ENCODE results near the gene MLKL. TPM values are rescaled to one million over a fixed set of nuclear protein-coding genes. Genes with fewer than 3 reads are reported as not detected.

MLKL gene
- total RNA-seq, 1 experiment from 2014 or later = 4.3 TPM

DNA sequence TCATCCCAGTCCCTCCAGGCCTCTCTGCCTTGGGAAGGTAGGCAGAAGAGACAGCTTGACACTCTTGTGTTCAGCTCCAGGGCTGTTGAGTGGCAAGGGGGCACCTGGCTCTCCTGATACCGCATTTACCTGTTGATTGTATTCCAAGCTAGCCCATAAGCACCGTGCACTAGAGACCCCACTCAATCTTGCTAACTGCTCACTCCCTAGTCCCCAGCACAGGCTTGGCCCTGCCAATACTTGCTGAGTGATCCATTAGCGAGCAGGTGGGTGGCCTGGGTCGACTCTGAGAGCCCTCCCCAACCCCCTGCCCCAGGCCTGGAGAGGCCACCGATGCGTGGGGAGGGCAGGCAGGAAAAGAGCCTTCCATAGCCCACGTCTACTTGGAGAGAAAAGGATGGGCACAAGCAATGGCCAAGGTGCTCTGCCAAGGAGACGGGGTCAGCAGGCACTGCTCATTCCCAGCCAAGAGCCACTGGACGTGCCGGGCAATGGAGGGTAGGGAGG, 44.5 kb upstream of the MLKL start:
- CTCF ChIA-PET = interaction anchor here (2.1 kb wide), 1 partner anchor 29 kb away, joined by 6 read pairs; no protein-coding TSS in a partner anchor
- Mint-ChIP-seq H3K9me3 (no peaks in the 10 kb centered on the region), H3K36me3 (no peaks in the 10 kb centered on the region), H3K27ac (no peak overlapping the region), H3K4me3 (no peak overlapping the region), H3K27me3 (ENCODE audit: low read depth) (no peaks in the 10 kb centered on the region), H3K4me1 (peaks cover 32% of the 10 kb centered on the region)
- no peak for ATAC-seq
- no peak for DNase-seq (ENCODE audit: low spot score)
- TF ChIP-seq RORB (CRISPR knock-in tag; IDR thresholded peaks at IDR 0.05) = no peak
- no peak for TF ChIP-seq NFE2L1 (CRISPR knock-in tag; IDR thresholded peaks at IDR 0.05)
- no peak for TF ChIP-seq NR3C1 (CRISPR knock-in tag; conservative IDR thresholded peaks at IDR 0.05; ENCODE audit: low read depth)
- TF ChIP-seq, protein P1, sequence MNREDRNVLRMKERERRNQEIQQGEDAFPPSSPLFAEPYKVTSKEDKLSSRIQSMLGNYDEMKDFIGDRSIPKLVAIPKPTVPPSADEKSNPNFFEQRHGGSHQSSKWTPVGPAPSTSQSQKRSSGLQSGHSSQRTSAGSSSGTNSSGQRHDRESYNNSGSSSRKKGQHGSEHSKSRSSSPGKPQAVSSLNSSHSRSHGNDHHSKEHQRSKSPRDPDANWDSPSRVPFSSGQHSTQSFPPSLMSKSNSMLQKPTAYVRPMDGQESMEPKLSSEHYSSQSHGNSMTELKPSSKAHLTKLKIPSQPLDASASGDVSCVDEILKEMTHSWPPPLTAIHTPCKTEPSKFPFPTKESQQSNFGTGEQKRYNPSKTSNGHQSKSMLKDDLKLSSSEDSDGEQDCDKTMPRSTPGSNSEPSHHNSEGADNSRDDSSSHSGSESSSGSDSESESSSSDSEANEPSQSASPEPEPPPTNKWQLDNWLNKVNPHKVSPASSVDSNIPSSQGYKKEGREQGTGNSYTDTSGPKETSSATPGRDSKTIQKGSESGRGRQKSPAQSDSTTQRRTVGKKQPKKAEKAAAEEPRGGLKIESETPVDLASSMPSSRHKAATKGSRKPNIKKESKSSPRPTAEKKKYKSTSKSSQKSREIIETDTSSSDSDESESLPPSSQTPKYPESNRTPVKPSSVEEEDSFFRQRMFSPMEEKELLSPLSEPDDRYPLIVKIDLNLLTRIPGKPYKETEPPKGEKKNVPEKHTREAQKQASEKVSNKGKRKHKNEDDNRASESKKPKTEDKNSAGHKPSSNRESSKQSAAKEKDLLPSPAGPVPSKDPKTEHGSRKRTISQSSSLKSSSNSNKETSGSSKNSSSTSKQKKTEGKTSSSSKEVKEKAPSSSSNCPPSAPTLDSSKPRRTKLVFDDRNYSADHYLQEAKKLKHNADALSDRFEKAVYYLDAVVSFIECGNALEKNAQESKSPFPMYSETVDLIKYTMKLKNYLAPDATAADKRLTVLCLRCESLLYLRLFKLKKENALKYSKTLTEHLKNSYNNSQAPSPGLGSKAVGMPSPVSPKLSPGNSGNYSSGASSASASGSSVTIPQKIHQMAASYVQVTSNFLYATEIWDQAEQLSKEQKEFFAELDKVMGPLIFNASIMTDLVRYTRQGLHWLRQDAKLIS (CRISPR knock-in tag; IDR thresholded peaks at IDR 0.05; ENCODE audit: borderline replicate concordance) = no peak
- TF ChIP-seq, protein P2, sequence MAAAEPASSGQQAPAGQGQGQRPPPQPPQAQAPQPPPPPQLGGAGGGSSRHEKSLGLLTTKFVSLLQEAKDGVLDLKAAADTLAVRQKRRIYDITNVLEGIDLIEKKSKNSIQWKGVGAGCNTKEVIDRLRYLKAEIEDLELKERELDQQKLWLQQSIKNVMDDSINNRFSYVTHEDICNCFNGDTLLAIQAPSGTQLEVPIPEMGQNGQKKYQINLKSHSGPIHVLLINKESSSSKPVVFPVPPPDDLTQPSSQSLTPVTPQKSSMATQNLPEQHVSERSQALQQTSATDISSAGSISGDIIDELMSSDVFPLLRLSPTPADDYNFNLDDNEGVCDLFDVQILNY (CRISPR knock-in tag; IDR thresholded peaks at IDR 0.05) = no peak
- TF ChIP-seq NFYB (CRISPR knock-in tag; conservative IDR thresholded peaks at IDR 0.05; ENCODE audit: low read depth) = no peak
- TF ChIP-seq ATF1 (CRISPR knock-in tag; IDR thresholded peaks at IDR 0.05) = no peak
- TF ChIP-seq, protein P3, sequence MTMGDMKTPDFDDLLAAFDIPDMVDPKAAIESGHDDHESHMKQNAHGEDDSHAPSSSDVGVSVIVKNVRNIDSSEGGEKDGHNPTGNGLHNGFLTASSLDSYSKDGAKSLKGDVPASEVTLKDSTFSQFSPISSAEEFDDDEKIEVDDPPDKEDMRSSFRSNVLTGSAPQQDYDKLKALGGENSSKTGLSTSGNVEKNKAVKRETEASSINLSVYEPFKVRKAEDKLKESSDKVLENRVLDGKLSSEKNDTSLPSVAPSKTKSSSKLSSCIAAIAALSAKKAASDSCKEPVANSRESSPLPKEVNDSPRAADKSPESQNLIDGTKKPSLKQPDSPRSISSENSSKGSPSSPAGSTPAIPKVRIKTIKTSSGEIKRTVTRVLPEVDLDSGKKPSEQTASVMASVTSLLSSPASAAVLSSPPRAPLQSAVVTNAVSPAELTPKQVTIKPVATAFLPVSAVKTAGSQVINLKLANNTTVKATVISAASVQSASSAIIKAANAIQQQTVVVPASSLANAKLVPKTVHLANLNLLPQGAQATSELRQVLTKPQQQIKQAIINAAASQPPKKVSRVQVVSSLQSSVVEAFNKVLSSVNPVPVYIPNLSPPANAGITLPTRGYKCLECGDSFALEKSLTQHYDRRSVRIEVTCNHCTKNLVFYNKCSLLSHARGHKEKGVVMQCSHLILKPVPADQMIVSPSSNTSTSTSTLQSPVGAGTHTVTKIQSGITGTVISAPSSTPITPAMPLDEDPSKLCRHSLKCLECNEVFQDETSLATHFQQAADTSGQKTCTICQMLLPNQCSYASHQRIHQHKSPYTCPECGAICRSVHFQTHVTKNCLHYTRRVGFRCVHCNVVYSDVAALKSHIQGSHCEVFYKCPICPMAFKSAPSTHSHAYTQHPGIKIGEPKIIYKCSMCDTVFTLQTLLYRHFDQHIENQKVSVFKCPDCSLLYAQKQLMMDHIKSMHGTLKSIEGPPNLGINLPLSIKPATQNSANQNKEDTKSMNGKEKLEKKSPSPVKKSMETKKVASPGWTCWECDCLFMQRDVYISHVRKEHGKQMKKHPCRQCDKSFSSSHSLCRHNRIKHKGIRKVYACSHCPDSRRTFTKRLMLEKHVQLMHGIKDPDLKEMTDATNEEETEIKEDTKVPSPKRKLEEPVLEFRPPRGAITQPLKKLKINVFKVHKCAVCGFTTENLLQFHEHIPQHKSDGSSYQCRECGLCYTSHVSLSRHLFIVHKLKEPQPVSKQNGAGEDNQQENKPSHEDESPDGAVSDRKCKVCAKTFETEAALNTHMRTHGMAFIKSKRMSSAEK (CRISPR knock-in tag; IDR thresholded peaks at IDR 0.05; ENCODE audit: borderline replicate concordance) = no peak
- no peak for TF ChIP-seq EMX1 (CRISPR knock-in tag; IDR thresholded peaks at IDR 0.05)
- TF ChIP-seq MXD4 (CRISPR knock-in tag; IDR thresholded peaks at IDR 0.05; ENCODE audit: borderline replicate concordance) = no peak
- TF ChIP-seq, protein P4, sequence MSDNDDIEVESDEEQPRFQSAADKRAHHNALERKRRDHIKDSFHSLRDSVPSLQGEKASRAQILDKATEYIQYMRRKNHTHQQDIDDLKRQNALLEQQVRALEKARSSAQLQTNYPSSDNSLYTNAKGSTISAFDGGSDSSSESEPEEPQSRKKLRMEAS (CRISPR knock-in tag; IDR thresholded peaks at IDR 0.05) = no peak
- TF ChIP-seq, protein P5, sequence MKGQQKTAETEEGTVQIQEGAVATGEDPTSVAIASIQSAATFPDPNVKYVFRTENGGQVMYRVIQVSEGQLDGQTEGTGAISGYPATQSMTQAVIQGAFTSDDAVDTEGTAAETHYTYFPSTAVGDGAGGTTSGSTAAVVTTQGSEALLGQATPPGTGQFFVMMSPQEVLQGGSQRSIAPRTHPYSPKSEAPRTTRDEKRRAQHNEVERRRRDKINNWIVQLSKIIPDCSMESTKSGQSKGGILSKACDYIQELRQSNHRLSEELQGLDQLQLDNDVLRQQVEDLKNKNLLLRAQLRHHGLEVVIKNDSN (CRISPR knock-in tag; IDR thresholded peaks at IDR 0.05) = no peak
- no peak for TF ChIP-seq SMAD3 (CRISPR knock-in tag; IDR thresholded peaks at IDR 0.05; ENCODE audit: borderline replicate concordance)
- TF ChIP-seq PRRX2 (CRISPR knock-in tag; IDR thresholded peaks at IDR 0.05) = no peak
- TF ChIP-seq, protein P6, sequence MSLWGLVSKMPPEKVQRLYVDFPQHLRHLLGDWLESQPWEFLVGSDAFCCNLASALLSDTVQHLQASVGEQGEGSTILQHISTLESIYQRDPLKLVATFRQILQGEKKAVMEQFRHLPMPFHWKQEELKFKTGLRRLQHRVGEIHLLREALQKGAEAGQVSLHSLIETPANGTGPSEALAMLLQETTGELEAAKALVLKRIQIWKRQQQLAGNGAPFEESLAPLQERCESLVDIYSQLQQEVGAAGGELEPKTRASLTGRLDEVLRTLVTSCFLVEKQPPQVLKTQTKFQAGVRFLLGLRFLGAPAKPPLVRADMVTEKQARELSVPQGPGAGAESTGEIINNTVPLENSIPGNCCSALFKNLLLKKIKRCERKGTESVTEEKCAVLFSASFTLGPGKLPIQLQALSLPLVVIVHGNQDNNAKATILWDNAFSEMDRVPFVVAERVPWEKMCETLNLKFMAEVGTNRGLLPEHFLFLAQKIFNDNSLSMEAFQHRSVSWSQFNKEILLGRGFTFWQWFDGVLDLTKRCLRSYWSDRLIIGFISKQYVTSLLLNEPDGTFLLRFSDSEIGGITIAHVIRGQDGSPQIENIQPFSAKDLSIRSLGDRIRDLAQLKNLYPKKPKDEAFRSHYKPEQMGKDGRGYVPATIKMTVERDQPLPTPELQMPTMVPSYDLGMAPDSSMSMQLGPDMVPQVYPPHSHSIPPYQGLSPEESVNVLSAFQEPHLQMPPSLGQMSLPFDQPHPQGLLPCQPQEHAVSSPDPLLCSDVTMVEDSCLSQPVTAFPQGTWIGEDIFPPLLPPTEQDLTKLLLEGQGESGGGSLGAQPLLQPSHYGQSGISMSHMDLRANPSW (CRISPR knock-in tag; conservative IDR thresholded peaks at IDR 0.05; ENCODE audit: low read depth) = no peak
- TF ChIP-seq, protein P7, sequence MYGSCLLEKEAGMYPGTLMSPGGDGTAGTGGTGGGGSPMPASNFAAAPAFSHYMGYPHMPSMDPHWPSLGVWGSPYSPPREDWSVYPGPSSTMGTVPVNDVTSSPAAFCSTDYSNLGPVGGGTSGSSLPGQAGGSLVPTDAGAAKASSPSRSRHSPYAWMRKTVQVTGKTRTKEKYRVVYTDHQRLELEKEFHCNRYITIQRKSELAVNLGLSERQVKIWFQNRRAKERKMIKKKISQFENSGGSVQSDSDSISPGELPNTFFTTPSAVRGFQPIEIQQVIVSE (CRISPR knock-in tag; IDR thresholded peaks at IDR 0.05; ENCODE audit: borderline replicate concordance) = no peak
- POLR2A ChIA-PET = no interaction called here

Measured in WTC11 (cell line).